HG03045 (cell line): ENCODE results near the gene GCC1.
"Not testable (repeated sequence)": the region's sequence is repeated elsewhere in the genome, so short reads cannot be mapped to it uniquely, and the experiment has no call there.

ENCODE experiments used
- ATAC-seq: cut with Tn5 transposase; IDR thresholded peaks from one replicate; pipeline ENCODE4 v1.9.1; 2021; ENCODE audit warnings: mild to moderate bottlenecking, moderate library complexity; ENCODE audit not compliant: unreplicated experiment

GCC1 gene

DNA sequence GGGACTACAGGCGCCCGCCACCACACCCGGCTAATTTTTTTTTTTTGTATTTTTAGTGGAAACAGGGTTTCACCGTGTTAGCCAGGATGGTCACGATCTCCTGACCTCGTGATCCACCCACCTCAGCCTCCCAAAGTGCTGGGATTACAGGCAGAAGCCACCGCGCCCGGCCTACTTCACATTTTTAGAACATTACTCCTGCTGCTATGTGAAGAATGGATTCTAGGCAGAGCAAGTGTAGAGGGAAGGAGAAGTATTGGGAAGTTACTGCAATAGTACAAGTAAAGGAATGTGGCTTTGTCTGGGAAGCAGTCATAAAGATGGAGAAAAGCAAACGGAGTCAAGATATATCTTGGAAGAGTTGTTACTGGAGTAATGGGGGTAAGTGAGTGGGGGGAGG lies 44.9 kb downstream of the GCC1 start:
- ATAC-seq = not testable (repeated sequence)

DNA sequence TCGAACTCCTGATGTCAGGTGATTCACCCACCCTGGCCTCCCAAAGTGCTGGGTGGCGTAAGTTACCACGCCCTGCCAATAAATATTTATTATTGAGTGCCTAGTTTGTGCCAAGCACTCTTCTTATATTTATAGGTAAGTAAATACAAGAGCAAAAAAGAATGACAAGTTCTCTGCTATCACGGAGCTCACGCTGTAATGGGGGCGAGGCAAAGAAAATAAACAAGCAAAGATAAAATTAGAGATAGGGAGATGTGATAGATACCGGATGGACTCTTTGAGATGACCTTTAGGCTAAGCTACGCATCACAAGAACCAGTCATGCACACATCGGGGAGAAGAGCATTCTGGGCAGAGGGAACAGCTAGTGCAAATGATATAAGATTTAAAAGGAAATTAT lies 46.3 kb downstream of the GCC1 start:
- ATAC-seq = no peak

DNA sequence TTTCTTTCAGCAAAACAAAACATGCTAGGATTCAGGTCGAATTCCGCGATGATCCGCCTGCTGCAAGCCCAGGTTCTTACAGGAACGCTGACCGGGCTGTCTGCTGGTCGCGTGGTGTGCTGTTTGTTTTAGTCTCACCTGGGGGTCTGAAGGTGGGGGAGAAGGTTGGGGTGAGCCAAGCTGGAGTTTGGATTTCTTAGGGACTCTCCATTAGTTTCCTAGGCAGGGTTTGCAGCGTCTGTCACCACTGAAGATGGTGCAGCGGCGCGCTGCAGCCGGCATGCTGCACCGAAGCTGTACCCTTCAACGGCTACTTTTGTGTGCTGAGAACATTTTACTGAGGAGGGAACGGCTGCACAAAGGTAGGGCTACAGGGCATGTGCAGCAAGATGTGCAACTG lies 48.7 kb downstream of the GCC1 start:
- ATAC-seq = no peak

DNA sequence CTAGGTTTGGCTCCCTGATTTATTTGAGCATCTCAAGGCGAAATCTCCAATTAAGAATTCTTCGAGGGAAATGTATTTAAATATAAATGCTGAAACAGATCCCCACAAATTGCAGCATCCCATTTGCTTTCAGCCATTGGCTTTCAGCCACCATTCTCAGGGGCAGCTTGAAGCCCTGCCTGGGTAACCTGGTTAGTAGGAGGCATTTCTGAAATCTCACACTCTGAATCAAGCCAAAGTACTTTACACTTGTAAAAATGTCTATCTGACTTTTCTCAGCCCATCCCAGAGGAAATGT lies 49.1 kb downstream of the GCC1 start:
- no peak for ATAC-seq

DNA sequence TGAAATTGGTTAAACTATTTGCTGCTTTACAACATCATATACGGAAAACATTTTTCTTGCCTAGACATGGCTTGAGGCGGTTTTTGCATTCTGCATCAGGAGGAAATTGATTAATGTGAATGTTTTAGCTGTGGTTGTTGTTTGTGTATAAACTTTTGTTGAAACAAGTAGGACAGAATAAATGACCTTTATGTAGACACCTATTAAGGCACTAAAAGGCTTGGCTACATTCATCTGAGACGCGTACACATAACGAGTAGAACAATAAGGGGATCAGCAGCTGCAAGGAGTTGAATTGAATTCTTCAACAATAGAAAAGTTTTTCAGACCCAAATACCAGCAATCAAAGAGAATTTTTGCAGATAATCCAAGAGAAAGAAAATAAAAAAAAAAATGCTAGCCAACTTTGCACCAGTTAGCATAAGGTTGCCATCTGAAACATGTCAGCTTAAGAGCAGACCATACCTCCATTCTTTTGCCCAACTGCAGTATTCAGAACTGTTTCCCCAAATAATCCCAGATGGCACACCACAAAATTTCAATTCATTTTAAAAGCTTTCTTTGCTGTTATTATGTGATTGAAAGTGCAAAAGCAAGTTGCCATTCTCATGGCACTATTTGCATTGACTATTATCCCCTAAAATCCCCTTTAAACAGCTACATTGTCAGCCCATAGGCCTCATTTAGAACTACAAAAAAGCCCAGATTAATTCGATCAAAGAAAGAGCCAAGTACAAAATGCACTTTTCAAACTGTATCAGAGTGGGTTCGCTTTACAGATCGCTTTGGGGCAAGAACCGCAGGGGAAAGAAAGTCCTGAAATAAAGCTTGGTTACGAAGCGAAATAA lies 49.6 kb downstream of the GCC1 start:
- ATAC-seq = no peak

DNA sequence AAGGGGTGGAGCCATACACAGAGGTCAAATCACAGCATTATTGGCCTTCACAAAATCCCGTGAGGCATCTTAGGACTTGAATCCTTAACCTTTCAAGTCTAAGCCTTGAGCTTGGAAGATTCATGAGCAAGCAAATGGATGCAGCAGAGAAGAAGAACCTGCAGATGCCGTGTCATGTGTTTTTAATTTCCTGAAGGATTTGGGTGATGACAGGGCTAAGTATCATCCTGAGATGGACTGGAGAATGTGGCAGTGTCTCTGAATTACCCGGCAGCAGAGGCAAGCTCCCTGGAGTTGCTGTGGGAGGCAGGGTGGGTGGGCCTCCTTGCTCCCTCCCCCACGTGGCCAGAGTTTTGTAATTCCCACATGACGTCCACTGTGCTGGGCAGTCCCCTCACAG lies 50.8 kb downstream of the GCC1 start:
- ATAC-seq = no peak

DNA sequence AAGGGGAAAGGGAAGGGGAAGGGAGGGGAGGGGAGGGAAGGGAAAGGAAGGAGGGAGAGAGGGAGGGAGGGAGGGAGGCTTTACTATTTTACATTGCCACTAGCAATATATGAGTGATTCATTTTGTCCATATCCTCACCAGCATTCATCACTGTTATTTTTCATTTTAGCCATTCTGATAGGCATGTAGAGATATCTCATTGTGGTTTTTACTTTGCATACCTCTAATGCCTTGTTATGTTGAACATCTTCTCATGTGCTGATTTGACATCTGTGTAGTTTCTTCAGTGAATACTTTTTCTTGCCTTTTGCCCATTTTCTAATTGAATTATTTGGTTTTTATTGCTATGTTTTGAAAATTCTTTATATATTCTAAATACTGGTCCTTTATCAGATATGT lies 52.7 kb downstream of the GCC1 start:
- ATAC-seq = no peak

DNA sequence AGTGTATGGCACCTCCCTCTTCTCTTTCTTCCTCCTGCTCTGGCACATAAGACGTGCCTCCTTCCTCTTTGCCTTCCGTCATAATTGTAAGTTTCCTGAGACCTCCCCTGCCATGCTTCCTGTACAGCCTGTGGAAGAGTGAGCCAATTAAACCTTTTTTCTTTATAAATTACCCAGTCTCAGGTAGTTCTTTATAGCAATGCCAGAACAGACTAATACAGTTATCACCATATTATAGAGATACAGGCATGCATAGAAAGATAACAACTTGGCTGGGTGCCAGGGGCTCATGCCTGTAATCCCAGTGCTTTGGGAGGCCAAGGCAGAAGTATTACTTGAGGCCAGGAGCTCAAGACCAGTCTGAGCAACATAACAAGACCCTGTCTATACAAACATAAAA lies 53.2 kb downstream of the GCC1 start:
- ATAC-seq = no peak
